MCF 10A (cell line): ENCODE data around the gene KIAA1210. TPM values are rescaled to one million over a fixed set of nuclear protein-coding genes. Genes with fewer than 3 reads are reported as not detected.
A peak's percentile ranks its signal among the peaks of the same experiment; 100 is the strongest.

ENCODE experiments used
- BruUV-seq: library from RNA; stranded (reverse); fragments of 400-500 nt; replicated peaks from 2 replicates; lab custom pipeline; 2021; lab: Mats Ljungman, UMichigan
- CTCF ChIA-PET: fragments of 300-600 bp; sonication (Branson Sonifier 250); formaldehyde crosslinking; extraction: SDS; loops from one replicate; lab custom pipeline; 2021; ENCODE audit warnings: antibody characterized with exemption, inconsistent platforms; lab: Yijun Ruan, JAX
- POLR2A ChIA-PET: fragments of 300-600, 350-650 bp; sonication (Branson Sonifier 250); formaldehyde crosslinking; extraction: SDS; loops from one replicate; lab custom pipeline; 2020; ENCODE audit warnings: antibody characterized with exemption, inconsistent platforms; lab: Yijun Ruan, JAX
- DNase-seq: peaks from one replicate; pipeline ENCODE4 v3.0.0-alpha.2; 2018; ENCODE audit not compliant: unreplicated experiment
- H3K27ac Mint-ChIP-seq: one replicate; pipeline ENCODE4 v1.8.0; 2022; ENCODE audit warnings: mild to moderate bottlenecking, low read depth, mixed read lengths; ENCODE audit not compliant: unreplicated experiment
- H3K27me3 Mint-ChIP-seq: one replicate; pipeline ENCODE4 v1.8.0; 2022; ENCODE audit warnings: mixed read lengths; ENCODE audit not compliant: insufficient read depth, unreplicated experiment
- H3K36me3 Mint-ChIP-seq: one replicate; pipeline ENCODE4 v1.8.0; 2022; ENCODE audit warnings: mild to moderate bottlenecking, moderate library complexity, mixed read lengths; ENCODE audit not compliant: insufficient read depth, unreplicated experiment
- H3K4me1 Mint-ChIP-seq: one replicate; pipeline ENCODE4 v1.8.0; 2022; ENCODE audit warnings: mixed read lengths; ENCODE audit not compliant: insufficient read depth, unreplicated experiment
- H3K4me3 Mint-ChIP-seq: one replicate; pipeline ENCODE4 v1.8.0; 2022; ENCODE audit warnings: mild to moderate bottlenecking, moderate library complexity, mixed read lengths; ENCODE audit not compliant: unreplicated experiment
- H3K9me3 Mint-ChIP-seq: one replicate; pipeline ENCODE4 v1.8.0; 2022; ENCODE audit warnings: mixed read lengths; ENCODE audit not compliant: unreplicated experiment
- intact Hi-C: fragments of 100-400 bp; cut with micrococcal nuclease; formaldehyde crosslinking; loops from 2 replicates; pipeline ENCODE4 v1.14.1; 2022
- total RNA-seq: library from RNA; stranded (reverse); gene quantifications from 2 replicates; pipeline ENCODE4 v1.2.3, GENCODE V29; 2022
- TF ChIP-seq, protein P1 (sequence below): fragments of 200-600 bp; IDR thresholded peaks from one replicate; pipeline ENCODE4 v1.8.0; 2022; ENCODE audit warnings: antibody characterized with exemption, mild to moderate bottlenecking; ENCODE audit not compliant: unreplicated experiment

The KIAA1210 gene
- total RNA-seq, 1 experiment from 2014 or later, result not detected

DNA sequence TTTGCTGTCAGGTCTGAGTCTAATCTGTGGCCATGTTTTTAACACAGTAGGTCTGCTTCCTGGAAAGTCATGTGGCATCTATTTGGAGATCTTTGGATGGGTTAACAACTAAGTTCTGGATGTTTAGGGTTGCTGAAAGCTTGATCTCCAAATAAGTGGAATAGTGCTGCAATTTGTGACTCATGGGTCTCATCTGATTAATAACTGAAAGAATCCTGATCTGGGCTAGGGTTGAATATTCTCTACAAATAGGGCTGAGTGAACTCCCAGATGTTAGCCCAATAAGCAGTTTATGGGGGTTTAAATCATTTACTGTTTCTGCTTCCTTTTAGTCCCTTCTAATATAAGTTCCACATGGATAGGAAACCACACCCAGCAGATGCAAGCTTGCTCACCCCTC, 31.7 kb downstream of the KIAA1210 start:
- Mint-ChIP-seq H3K4me1 (no peaks in the 10 kb centered on the region), H3K9me3 (no peaks in the 10 kb centered on the region), H3K27me3 (peaks cover 52% of the 10 kb centered on the region), H3K36me3 (peaks cover 5% of the 10 kb centered on the region), H3K27ac (no peak overlapping the region), H3K4me3 (no peak overlapping the region)
- TF ChIP-seq, protein P1, sequence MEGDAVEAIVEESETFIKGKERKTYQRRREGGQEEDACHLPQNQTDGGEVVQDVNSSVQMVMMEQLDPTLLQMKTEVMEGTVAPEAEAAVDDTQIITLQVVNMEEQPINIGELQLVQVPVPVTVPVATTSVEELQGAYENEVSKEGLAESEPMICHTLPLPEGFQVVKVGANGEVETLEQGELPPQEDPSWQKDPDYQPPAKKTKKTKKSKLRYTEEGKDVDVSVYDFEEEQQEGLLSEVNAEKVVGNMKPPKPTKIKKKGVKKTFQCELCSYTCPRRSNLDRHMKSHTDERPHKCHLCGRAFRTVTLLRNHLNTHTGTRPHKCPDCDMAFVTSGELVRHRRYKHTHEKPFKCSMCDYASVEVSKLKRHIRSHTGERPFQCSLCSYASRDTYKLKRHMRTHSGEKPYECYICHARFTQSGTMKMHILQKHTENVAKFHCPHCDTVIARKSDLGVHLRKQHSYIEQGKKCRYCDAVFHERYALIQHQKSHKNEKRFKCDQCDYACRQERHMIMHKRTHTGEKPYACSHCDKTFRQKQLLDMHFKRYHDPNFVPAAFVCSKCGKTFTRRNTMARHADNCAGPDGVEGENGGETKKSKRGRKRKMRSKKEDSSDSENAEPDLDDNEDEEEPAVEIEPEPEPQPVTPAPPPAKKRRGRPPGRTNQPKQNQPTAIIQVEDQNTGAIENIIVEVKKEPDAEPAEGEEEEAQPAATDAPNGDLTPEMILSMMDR, result no peak
- ChIA-PET CTCF (interaction anchor here (0.6 to 1.4 kb wide), 2 partner anchors 85 to 189 kb away, joined by 3 to 4 read pairs; no protein-coding TSS in a partner anchor), POLR2A (interaction anchor here (1.3 kb wide), 1 partner anchor 13 kb away, joined by 3 read pairs; no protein-coding TSS in a partner anchor)
- DNase-seq, result no peak
- intact Hi-C loops, result no loop called here
- no TSS peak for BruUV-seq

DNA sequence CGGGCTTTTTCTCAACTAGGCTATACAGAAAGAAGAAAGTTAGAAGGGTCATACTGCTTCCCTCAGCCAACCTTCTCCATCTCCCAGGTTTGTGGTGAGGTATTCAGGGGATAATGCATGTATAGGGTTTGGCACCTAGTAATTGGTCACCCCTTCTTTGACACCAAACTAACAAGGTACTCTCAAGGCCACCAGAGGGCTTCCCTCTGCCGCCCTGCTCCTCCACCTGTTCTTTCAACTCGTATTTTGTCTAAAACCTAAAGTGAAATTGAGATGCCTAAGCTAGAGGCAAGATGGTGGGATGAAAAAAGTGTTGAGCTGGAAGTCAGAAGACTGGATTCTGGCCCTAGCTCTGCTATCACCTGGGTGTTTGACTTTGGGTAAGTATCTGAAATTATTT, 32.8 kb downstream of the KIAA1210 start:
- Mint-ChIP-seq H3K36me3 (peaks cover 5% of the 10 kb centered on the region), H3K9me3 (no peaks in the 10 kb centered on the region), H3K4me1 (no peaks in the 10 kb centered on the region), H3K4me3 (no peak overlapping the region), H3K27me3 (peaks cover 45% of the 10 kb centered on the region), H3K27ac (no peak overlapping the region)
- no TSS peak for BruUV-seq
- intact Hi-C loops, result no loop called here
- ChIA-PET CTCF (interaction anchor here (0.6 to 1.4 kb wide), 3 partner anchors 32 to 115 kb away, joined by 3 to 4 read pairs (median 3); no protein-coding TSS in a partner anchor), POLR2A (no interaction called here)
- DNase-seq, result no peak
- TF ChIP-seq, protein P1, result no peak

DNA sequence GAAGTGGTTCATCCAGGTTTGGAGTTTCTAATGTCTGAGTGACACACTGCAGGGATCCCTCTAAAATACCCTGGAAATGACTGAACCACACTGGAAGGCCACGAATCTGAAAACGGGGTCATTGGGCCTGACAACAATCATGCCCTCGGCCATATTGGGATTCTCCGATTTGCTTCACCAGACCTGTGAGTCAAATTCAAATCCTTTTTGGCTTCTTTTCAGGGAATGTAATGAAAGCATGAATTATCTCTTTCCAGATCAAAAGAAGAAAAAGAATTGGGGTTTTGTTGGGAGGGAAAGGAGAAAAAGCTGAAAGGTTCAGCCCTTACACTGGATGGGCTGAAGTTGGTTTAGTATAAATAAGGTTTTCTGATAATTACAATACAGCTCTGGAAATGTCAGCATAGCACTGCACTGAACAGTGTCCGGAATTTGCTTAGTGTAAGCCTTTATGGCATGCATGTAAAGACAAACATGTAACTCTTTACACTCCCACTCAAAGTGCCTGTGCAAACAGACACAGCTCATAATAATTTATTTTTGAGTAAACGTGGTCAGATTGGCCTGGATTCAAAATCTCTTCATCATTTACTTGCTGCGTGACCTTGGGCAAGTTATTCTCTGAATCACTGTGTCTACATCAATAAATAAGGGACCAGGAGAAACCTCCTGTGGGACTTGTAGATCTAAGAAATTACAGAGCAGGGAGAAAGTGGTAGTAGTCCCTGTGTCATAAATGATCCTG, 33.4 kb downstream of the KIAA1210 start:
- intact Hi-C loops, result no loop called here
- H3K27ac Mint-ChIP-seq, result no peak overlapping the region
- H3K4me3 Mint-ChIP-seq, result no peak overlapping the region
- peaks cover 5% of the 10 kb centered on the region for H3K36me3 Mint-ChIP-seq
- no peaks in the 10 kb centered on the region for H3K9me3 Mint-ChIP-seq
- ChIA-PET CTCF (no interaction called here), POLR2A (no interaction called here)
- DNase-seq, result peak; percentile 34
- H3K4me1 Mint-ChIP-seq, result no peaks in the 10 kb centered on the region
- peaks cover 47% of the 10 kb centered on the region for H3K27me3 Mint-ChIP-seq
- TF ChIP-seq, protein P1, result no peak
- no TSS peak for BruUV-seq

- BruUV-seq, result no TSS peak
- no peak overlapping the region for H3K4me3 Mint-ChIP-seq
- no peaks in the 10 kb centered on the region for H3K4me1 Mint-ChIP-seq
- ChIA-PET POLR2A (no interaction called here), CTCF (no interaction called here)
- no peak overlapping the region for H3K27ac Mint-ChIP-seq
- peaks cover 56% of the 10 kb centered on the region for H3K27me3 Mint-ChIP-seq
- no peaks in the 10 kb centered on the region for H3K36me3 Mint-ChIP-seq
- intact Hi-C loops, result no loop called here
- TF ChIP-seq, protein P1, result no peak
- DNase-seq, result no peak
- H3K9me3 Mint-ChIP-seq, result no peaks in the 10 kb centered on the region
Measured at GRCh38 chrX:119090627-119091026, 37.0 kb downstream of the KIAA1210 start.
